Activated T-cell treated with anti-CD3 and anti-CD28 coated beads for 4 hours (primary cell): ENCODE results near the gene FUZ.

Source experiments
- DNase-seq: peaks from one replicate; pipeline ENCODE4 v3.0.0-alpha.2; 2020

Gene FUZ

DNA sequence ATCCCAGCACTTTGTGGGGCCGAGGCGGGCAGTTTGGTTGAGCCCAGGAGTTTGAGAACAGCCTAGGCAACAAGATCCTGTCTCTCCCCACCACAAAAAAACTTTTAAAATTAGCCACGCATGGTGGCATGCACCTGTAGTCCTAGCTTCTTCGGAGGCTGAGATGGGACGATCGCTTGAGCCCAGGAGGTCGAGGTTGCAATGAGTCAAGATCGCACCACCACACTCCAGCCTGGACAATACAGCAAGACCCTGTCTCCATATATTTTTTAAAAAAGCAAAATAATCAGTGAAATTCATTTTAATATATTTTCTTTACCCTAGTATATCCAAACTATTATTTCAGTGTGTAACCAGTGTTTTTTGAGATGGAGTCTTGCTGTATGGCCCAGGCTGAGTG is 38.1 kb downstream of the FUZ start:
- DNase-seq, result no peak

DNA sequence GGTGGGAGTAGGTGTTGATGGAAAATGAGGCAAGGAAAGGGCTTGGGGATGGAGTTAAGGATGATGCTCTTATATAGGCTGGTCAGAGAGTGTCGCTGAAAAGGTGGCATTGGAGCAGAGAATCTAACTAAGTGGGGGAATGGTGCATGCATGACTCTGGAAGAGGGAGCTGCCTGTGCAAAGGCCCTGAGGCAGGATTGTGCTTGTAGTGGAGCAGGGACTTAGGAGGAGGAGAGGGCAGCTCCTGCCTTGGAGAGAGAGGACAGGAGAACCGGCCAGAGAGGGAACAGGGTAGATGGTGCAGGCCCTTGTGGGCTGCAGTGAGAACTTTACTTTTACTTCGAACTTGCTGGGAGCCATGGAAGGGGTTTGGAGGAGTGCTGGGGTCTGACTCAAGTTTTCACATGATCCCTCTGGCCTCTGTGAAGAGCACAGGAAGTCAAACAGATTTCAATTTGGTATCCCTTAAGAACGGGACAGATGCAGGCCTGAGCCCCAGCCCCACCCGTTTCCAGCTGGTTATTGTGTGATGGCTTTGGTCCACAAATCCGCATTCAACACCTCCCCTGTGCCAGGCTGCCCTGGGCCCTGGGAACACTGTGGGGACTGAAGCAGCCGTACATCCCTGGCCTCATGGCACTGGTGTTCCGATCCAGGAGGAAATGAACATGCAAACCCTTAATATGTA is 39.3 kb downstream of the FUZ start:
- no peak for DNase-seq

DNA sequence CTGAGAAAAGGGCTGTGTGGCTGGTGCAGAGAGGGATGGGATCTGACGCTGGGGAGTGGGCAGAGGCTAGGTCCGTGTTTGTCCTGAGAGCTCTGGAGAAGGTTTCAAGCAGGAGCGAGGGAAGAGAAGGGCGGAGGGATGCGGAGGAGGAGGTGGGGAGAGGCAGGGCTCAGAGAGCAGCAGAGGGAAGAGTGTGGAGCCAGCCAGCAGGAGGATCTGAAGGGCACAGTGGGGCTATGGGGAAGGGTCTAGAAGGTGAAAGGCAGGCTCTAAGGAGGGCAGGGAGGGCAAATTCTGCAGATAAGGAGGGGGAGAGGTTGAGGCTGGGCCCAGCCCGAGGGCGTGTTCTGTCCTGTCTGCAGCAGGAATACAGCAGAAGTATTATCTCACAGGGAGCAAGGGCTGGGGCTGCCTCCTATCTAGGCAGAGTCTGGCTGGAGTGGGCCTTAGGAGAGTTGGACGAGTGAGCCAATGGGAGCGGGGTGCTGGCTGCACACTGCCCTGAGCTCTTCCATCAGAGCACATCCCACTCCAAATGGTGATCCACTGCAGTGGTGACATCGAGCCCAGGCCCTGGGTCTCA is 40.2 kb downstream of the FUZ start:
- no peak for DNase-seq

DNA sequence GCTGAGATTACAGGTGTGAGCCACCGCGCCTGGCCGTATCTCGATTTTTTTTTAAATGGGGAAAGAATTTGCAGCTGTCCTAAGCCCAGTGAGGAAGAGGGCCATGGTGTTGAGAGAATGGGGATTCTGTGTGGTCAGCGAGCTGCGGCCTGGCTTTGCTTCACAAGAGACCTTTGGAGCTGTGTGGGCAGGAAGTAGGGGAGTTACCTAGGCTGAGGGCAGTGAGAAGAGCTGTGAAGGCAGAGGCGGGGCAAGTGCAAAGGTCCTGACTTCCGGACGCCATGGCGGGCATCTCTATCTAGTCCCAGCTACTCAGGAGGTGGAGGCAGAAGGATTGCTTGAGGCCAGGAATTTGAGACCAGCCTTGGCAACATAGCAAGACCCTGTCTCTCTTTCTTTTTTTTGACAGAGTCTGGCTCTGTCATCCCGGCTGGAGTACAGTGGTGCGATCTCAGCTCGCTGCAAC is 41.4 kb downstream of the FUZ start:
- no peak for DNase-seq

DNA sequence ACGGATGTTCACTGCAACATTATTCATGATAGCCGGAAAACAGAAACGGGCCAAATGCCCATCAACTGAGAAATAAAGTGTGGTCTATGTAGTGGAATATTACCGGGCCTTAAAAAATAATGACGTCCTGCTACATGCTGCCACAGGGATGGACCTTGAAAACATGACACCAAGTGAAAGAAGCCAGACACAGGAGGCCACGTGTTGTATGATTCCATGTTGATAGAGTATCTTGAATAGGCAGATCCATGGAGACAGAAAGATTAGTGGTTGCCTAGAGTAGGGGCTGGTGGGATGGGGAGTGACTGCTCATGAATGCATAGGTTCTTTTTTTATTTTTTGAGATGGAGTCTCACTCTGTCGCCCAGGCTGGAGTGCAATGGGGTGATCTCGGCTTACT is 42.6 kb downstream of the FUZ start:
- DNase-seq, result no peak

DNA sequence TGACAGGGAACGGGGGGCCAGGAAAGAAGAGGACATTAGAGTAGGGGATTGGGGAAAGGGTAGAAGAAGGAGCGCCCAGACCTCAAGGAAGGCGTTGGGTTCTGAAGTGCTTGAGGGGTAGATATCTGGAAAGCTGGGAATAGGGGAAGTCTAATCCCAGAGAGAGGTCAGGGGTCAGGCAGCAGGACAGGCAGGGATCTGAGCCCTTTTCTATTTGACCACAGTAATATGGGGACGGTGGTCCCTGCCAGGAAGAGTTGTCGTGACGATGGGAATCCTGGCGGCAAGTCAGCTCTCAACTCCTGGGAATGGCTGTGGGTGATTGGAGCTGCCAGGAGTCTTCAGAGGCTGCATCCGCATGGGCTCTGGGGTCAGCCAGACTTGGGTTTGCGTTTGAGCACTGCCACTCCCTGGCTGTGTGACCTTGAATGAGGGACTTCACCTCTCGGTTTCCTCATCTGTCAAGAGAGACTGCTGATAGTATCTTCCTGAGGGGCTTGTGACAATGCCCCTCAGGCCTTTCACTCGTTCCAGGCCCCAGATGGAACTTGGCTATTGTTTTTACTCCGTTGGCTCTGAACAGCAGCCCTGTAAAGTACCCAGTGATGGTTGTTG is 45.0 kb downstream of the FUZ start:
- DNase-seq, result no peak

DNA sequence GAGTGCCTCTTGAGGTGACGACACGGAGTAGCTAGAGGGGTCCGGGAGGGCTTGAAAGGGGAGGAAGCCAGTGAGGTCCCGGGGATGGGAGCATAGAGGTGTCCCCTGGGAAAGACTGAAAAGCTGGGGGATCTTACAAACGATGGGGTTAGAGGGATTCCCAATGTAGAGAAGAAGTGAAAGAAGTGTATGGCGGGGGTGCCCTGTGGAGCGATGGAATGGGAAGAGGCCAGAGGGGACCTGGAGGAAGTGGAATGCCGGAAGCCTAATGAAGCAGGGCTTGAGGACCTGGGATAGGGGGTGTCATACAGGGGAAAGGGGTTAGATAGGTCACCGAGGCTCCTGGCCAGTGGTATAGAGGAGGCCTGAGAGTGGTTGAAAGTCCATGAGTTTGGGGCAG is 45.7 kb downstream of the FUZ start:
- DNase-seq, result no peak

DNA sequence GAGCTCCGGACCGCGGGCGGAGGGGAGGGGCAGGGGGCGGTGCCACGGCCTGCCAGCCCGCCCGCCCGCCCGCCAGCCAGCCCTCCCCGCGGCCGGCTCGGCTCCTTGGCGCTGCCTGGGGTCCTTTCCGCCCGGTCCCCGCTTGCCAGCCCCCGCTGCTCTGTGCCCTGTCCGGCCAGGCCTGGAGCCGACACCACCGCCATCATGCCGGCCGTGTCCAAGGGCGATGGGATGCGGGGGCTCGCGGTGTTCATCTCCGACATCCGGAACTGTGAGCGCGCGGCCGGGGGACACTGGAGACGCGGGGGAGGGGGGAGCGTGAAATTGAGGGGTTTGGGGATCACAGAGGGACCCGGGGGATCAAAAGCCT is 46.2 kb downstream of the FUZ start, which contains the start of gene AP2A1:
AP2A1 (plus strand) TSS at position 72 of the 370 bp plus-strand sequence; CDS start at position 205, 133 bp downstream.
- no peak for DNase-seq

DNA sequence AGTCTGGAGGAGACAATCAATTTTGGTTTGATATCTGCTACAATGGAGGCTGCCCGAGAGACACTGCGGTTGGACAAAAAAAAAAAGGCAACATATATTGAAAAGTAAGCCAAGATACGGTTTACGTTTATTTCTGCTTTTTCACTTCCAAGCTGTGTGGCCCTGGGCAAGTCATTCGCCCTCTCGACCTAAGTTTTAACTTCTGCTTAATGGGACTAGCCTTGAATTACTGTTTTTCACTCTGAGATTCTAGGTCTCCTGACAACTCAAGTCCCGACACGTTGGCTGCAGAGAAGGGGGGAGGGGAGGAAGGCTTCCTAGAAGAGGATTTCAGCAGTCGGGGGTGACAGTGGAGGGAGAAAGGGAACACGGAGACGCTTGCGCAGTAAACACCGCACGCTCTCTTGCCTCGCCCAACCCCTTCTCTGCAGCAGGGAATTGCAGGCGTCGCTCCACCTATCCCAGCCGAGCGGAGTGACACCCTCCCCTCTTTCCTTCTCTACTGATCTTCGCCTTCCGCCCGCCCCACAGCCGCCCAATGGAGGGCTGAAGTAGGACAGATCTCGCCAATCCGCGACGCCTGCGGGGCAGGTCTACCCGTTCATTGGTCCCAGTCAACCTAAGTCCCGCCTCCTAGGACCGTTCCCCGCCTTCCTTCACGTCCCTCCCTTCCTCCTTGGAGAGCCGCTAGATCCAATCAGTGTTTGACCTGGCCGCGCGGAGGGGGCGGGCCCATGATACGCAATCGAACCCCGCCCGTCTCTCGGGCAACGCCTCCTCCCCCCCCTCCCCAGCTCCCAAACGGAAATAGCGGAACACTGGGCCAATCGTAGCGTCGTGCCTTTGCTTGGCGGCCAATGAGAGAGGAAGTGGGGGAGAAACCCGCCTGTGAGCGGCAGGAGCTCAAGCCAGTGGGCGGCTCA is 46.8 kb downstream of the FUZ start:
- DNase-seq, result peak; percentile 98

DNA sequence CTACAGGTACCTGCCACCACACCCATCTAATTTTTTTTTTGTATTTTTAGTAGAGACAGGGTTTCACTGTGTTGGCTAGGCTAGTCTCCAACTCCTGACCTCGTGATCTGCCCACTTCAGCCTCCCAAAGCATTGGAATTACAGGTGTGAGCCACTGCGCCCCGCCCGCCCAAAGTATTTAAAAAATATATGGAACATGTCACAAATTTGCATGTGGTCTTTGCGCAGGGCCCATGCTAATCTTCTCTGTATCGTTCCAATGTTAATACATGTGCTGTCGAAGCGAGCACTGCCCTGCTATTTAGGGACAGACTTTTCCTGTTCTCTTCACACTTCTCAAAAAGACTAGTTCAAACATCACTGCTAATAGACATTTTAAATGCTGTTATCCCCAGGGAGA is 48.8 kb downstream of the FUZ start:
- DNase-seq, result no peak

DNA sequence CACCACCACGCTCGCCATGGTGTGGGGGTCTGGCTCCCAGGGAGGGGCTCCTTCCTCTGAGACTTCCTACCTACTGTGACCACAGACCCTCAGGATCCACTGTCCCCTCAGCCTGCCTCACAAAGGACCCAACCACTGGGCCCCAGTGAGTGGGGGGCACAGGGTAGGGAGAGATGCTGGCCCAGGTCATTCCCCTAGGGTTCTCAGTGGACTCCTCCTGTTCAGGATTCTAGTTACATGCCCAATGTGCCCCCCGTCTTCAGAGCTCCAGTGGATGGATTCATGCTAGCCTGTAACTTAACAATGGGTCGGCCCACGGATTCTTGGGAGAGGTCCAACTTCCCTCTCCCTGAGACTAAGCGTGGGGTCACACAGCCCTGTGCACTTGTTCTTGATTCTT is 49.9 kb downstream of the FUZ start, which contains the start of gene TSKS:
TSKS (minus strand) TSS at position 77 of the 400 bp plus-strand sequence; CDS start at position 18, 59 bp downstream.
- DNase-seq, result no peak

DNA sequence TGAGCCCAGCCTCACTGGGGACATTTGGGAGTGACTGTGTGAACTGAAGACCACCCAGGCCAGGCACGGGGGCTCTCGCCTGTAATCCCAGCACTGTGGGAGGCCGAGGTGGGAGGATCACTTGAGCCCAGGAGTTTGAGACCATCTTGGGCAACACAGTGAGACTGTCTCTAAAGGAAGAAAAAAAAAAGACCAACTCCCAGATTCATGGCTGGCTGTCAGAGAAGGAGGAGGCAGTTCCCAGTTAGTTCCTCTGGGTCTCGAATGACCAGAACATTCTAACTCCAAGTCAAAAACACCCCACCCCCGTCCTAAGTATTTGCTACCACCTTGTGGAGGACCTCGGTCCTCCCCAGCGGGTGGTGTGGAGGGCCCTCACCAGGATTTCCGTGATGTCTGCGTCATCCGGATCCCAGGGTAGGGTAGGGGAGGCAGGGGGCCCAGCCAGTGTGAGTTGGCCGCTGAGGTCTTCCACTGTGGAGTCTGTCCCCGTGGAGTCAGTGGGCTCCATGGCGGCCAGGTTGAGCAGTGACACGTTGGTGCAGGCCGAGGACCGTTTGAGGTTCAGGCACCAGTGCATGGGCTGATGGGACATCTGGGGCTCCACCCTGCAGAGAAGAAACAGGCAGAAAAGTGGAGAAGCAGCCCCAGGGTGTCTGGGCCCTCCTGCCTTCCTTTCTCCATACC is 51.3 kb downstream of the FUZ start:
- no peak for DNase-seq

DNA sequence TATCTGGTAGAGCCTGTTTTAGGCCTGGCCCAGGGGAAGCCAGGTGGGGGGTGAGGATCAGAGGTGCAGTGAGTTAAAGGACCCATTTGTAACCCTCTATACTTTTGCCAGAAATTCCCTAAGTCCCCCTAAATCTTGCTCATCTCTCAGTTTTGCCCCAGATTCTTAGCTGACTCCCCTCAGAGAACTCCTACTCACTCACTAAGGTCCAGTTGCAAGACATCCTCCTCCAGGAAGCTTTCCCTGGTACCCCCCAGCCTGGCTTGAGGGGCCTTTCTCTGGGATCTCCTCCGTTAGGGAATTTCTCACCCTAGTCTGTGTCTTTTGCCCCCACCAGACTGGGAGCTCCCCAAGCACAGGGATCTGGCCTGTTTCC is 51.9 kb downstream of the FUZ start:
- no peak for DNase-seq

DNA sequence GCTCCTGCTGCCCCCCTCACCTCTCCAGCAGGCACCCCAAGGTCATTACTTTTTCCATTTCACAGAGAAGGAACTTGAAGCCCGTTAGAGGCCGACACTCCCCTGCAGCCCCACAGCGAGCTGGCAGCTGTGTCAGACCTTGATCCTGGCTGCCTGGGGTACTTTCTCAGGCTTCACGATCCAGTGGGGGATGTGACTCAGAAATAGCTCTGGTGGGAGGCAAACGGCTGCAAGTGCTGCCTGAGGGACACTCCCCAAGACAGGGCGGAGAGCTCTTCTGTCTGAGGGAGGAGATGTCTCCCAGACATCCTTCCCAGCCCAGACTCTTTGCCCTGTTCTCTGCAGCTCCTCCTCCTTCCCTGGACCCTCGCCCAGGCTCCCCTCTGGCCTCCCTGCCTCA is 54.8 kb downstream of the FUZ start:
- DNase-seq, result no peak
